ENCODE results near the gene CAPN11. TPM values are rescaled to one million over a fixed set of nuclear protein-coding genes. Genes with fewer than 3 reads are reported as not detected.

Gene CAPN11
- total and polyA plus RNA-seq, 2 donors from 2014 or later: 0.39 to 2.3 TPM

GRCh38 chr6:44224029-44224964 is 65.7 kb downstream of the CAPN11 start:
- Histone ChIP-seq H3K4me1 (ENCODE audit: control insufficient read depth in 2 of 3, insufficient read depth in 2 of 3, low read depth in 1 of 3, low read length in 3 of 3) (peaks cover 0 to 29% (median 15%) of the 10 kb centered on the region in 3 donors), H3K9me3 (ENCODE audit: control insufficient read depth in 2 of 3, insufficient read depth in 1 of 3, low read length in 3 of 3) (no peaks in the 10 kb centered on the region), H3K9ac (ENCODE audit: low read length in 3 of 3) (peak overlapping the region in 1 of 3 donors; percentile 7), H3K4me3 (ENCODE audit: low read length in 3 of 3) (peak overlapping the region; percentile 36 to 44 (median 43)), H3K27ac (ENCODE audit: low read depth in 2 of 2, low read length in 2 of 2) (no peak overlapping the region), H3K36me3 (ENCODE audit: control insufficient read depth in 2 of 3, insufficient read depth in 3 of 3, low read length in 3 of 3) (no peaks in the 10 kb centered on the region), H3K27me3 (ENCODE audit: control insufficient read depth, insufficient read depth, low read length) (no peaks in the 10 kb centered on the region)
- FAIRE-seq (no peak), DNase-seq (peak in 3 of 5 donors; percentile 59 to 70 (median 63))
- intact Hi-C loops (cut with DNase I): no loop called here
- TF ChIP-seq CTCF (IDR thresholded peaks at IDR 0.05; ENCODE audit: borderline replicate concordance, extremely low read depth, insufficient read depth): no peak

GRCh38 chr6:44224965-44225305 is 66.3 kb downstream of the CAPN11 start:
- FAIRE-seq (no peak), DNase-seq (no peak)
- Histone ChIP-seq H3K4me1 (ENCODE audit: control insufficient read depth in 2 of 3, insufficient read depth in 2 of 3, low read depth in 1 of 3, low read length in 3 of 3) (peaks cover 0 to 29% (median 15%) of the 10 kb centered on the region in 3 donors), H3K4me3 (ENCODE audit: low read length in 3 of 3) (no peak overlapping the region), H3K36me3 (ENCODE audit: control insufficient read depth in 2 of 3, insufficient read depth in 3 of 3, low read length in 3 of 3) (no peaks in the 10 kb centered on the region), H3K27me3 (ENCODE audit: control insufficient read depth, insufficient read depth, low read length) (no peaks in the 10 kb centered on the region), H3K9me3 (ENCODE audit: control insufficient read depth in 2 of 3, insufficient read depth in 1 of 3, low read length in 3 of 3) (no peaks in the 10 kb centered on the region), H3K9ac (ENCODE audit: low read length in 3 of 3) (no peak overlapping the region), H3K27ac (ENCODE audit: low read depth in 2 of 2, low read length in 2 of 2) (no peak overlapping the region)
- intact Hi-C loops (cut with DNase I): no loop called here
- TF ChIP-seq CTCF (IDR thresholded peaks at IDR 0.05; ENCODE audit: borderline replicate concordance, extremely low read depth, insufficient read depth): no peak

GRCh38 chr6:44225579-44226325 is 67.1 kb downstream of the CAPN11 start:
- intact Hi-C loops (cut with DNase I): no loop called here
- TF ChIP-seq CTCF (IDR thresholded peaks at IDR 0.05; ENCODE audit: borderline replicate concordance, extremely low read depth, insufficient read depth): no peak
- H3K4me3 ChIP-seq (ENCODE audit: low read length in 3 of 3): no peak overlapping the region
- H3K36me3 ChIP-seq (ENCODE audit: control insufficient read depth in 2 of 3, insufficient read depth in 3 of 3, low read length in 3 of 3): no peaks in the 10 kb centered on the region
- no peaks in the 10 kb centered on the region for H3K9me3 ChIP-seq (ENCODE audit: control insufficient read depth in 2 of 3, insufficient read depth in 1 of 3, low read length in 3 of 3)
- H3K4me1 ChIP-seq (ENCODE audit: control insufficient read depth in 2 of 3, insufficient read depth in 2 of 3, low read depth in 1 of 3, low read length in 3 of 3): peaks cover 0 to 29% (median 15%) of the 10 kb centered on the region in 3 donors
- FAIRE-seq (no peak), DNase-seq (no peak)
- no peaks in the 10 kb centered on the region for H3K27me3 ChIP-seq (ENCODE audit: control insufficient read depth, insufficient read depth, low read length)
- H3K9ac ChIP-seq (ENCODE audit: low read length in 3 of 3): no peak overlapping the region
- H3K27ac ChIP-seq (ENCODE audit: low read depth in 2 of 2, low read length in 2 of 2): no peak overlapping the region
